Measurements from ENCODE around the gene CACNA1B. TPM values are rescaled to one million over a fixed set of nuclear protein-coding genes. Genes with fewer than 3 reads are reported as not detected.
A peak's percentile ranks its signal among the peaks of the same experiment; 100 is the strongest.

The CACNA1B gene
- total and polyA plus RNA-seq, 9 of the 15 experiments (the other 6 are each of a cell fraction or from before 2014, with no cell fraction given) = 0.01 to 0.04 TPM; not detected in 7

DNA sequence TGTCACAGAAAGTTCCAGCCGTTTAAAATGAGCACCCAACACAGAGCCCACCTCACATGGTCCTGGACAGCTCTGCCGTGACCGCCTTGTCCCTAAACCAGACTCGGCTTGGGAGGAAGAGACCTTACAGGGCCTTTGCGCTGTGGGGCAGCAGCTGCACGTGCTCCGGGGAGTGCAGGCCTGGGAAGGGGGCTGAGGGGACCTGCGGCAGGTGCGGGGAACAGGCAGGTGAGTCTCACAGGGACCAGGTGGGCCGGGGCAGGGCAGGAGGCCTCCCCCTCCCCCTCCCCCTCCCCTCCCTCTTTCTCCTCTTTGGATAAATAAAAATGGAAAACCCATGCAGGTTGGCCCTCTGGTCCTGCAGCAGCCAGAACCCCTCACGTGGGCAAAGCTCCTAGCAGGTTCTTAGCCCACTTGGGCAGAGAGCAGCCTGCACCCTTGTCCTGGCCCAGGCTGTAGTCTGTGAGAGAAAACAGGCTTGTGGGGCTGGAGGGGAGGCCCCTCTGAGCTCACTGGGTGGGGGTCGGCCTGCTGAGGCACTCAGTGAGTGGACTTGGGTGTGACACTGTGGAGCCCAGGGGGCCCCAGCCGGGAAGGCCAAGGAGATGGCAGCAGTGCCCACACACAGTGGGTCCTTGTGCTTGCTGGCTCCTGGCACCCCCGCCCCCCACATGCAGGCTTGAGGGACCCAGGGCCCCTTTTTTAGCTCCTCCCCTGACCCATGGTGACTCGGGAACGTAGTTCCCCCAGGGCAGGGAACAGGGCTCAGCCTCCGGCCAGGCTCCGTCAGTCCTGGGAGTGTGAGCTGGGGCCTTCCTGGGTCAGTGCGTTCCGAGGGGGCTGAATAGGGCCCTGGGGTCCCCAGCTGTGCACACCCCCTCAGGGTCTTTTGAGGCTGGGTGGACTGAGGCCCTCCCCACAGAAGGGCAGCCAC lies 40.0 kb upstream of the CACNA1B start:
- intact Hi-C loops (cut with micrococcal nuclease) (no loop called here), in situ Hi-C loops (cut with MboI) (no loop called here)
- peaks cover 0 to 24% of the 10 kb centered on the region in 2 experiments; a peak in 1 of 5 replicates for H3K4me1 ChIP-seq (replicated peaks in 1 of 2; ENCODE audit: control insufficient read depth in 2 of 2, insufficient read depth in 2 of 2, low read length in 2 of 2)
- H3K9me3 ChIP-seq (replicated peaks; ENCODE audit: control insufficient read depth, insufficient read depth, low read depth, low read length) = no peaks in the 10 kb centered on the region
- H3K9ac ChIP-seq (ENCODE audit: insufficient read depth in 1 of 2, low read depth in 2 of 2, low read length in 2 of 2) = no peak overlapping the region
- H3K9me1 ChIP-seq (ENCODE audit: control insufficient read depth, insufficient read depth, low read length) = no peaks in the 10 kb centered on the region
- TF ChIP-seq C11orf30 (IDR thresholded peaks at IDR 0.05; ENCODE audit: low read depth) (no peak), ARNT (IDR thresholded peaks at IDR 0.05) (no peak), POLR2G (IDR thresholded peaks at IDR 0.05; ENCODE audit: low read depth, low read length) (peak; percentile 16; the same call in 1 of the 2 replicates)
- TF ChIP-seq, protein P1, sequence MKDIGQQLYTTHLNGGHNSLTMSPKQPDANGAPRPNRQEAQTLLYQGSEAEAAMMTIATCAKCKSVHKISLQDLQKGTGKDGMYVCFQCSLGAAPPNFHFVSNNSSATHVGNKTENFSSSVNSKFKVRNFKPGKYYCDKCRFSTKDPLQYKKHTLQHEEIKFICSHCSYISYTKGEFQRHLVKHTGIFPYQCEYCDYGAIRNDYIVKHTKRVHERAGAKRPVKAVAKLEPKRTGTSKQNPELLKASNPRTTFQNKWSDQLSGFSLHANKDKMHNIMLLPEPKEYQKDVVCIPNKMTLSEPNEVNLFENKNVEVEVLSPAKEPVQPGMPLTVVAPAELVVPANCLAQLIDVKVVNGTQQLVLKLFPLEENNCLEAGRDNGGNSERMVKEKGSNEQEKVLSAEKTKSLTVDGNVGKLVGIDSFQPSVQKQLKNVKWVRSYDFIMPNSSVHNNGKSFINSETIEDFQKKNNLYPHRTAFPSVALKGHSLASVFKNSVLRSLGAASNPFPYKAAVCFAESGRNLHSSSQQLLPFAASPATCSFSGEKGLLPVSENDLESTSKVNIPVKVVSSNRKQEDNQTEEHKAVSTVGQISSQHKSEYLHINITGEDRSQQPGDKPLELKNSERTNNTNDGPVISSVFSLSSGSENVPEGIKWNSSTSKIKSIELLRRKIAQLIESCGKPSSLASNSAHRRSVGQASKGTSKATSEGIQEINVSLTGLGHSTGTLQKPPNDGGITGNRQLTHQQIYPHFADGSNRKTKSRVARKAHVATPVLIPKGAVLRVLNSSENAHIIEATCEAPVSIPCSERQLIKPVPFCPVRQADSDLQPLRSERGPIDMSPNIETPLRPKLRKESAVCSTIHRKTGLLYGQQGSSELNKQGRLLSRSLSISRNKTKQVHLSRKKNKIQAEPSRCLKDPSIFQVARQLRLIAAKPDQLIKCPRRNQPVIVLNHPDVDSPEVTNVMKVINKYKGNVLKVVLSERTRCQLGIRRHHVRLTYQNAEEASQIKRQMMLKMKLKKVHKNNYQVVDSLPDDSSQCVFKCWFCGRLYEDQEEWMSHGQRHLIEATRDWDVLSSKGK (CRISPR knock-in tag; IDR thresholded peaks at IDR 0.05) = no peak
- TF ChIP-seq, protein P2, sequence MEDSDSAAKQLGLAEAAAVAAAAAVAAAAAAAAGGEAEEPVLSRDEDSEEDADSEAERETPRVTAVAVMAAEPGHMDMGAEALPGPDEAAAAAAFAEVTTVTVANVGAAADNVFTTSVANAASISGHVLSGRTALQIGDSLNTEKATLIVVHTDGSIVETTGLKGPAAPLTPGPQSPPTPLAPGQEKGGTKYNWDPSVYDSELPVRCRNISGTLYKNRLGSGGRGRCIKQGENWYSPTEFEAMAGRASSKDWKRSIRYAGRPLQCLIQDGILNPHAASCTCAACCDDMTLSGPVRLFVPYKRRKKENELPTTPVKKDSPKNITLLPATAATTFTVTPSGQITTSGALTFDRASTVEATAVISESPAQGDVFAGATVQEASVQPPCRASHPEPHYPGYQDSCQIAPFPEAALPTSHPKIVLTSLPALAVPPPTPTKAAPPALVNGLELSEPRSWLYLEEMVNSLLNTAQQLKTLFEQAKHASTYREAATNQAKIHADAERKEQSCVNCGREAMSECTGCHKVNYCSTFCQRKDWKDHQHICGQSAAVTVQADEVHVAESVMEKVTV (CRISPR knock-in tag; IDR thresholded peaks at IDR 0.05) = no peak
- TF ChIP-seq, protein P3, sequence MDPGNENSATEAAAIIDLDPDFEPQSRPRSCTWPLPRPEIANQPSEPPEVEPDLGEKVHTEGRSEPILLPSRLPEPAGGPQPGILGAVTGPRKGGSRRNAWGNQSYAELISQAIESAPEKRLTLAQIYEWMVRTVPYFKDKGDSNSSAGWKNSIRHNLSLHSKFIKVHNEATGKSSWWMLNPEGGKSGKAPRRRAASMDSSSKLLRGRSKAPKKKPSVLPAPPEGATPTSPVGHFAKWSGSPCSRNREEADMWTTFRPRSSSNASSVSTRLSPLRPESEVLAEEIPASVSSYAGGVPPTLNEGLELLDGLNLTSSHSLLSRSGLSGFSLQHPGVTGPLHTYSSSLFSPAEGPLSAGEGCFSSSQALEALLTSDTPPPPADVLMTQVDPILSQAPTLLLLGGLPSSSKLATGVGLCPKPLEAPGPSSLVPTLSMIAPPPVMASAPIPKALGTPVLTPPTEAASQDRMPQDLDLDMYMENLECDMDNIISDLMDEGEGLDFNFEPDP (CRISPR knock-in tag; IDR thresholded peaks at IDR 0.05) = no peak
- TF ChIP-seq, protein P4, sequence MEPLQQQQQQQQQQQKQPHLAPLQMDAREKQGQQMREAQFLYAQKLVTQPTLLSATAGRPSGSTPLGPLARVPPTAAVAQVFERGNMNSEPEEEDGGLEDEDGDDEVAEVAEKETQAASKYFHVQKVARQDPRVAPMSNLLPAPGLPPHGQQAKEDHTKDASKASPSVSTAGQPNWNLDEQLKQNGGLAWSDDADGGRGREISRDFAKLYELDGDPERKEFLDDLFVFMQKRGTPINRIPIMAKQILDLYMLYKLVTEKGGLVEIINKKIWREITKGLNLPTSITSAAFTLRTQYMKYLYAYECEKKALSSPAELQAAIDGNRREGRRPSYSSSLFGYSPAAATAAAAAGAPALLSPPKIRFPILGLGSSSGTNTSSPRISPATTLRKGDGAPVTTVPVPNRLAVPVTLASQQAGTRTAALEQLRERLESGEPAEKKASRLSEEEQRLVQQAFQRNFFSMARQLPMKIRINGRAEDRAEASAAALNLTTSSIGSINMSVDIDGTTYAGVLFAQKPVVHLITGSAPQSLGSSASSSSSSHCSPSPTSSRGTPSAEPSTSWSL (CRISPR knock-in tag; IDR thresholded peaks at IDR 0.05; ENCODE audit: borderline replicate concordance) = no peak
- TF ChIP-seq, protein P5, sequence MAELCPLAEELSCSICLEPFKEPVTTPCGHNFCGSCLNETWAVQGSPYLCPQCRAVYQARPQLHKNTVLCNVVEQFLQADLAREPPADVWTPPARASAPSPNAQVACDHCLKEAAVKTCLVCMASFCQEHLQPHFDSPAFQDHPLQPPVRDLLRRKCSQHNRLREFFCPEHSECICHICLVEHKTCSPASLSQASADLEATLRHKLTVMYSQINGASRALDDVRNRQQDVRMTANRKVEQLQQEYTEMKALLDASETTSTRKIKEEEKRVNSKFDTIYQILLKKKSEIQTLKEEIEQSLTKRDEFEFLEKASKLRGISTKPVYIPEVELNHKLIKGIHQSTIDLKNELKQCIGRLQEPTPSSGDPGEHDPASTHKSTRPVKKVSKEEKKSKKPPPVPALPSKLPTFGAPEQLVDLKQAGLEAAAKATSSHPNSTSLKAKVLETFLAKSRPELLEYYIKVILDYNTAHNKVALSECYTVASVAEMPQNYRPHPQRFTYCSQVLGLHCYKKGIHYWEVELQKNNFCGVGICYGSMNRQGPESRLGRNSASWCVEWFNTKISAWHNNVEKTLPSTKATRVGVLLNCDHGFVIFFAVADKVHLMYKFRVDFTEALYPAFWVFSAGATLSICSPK (IDR thresholded peaks at IDR 0.05; ENCODE audit: borderline replicate concordance) = no peak
- H3K36me3 ChIP-seq (ENCODE audit: control insufficient read depth, insufficient read depth, low read length) = peaks cover 32% of the 10 kb centered on the region; the same call in 2 of the 3 replicates
- DNase-seq (ENCODE audit: extremely low read depth in 1 of 4, low spot score in 3 of 4) (no peak), ATAC-seq (no peak; the same call in 2 of the 3 replicates), FAIRE-seq (no peak)
- no peak overlapping the region for H2AFZ ChIP-seq (ENCODE audit: low read depth, low read length)
- H4K20me1 ChIP-seq (replicated peaks; ENCODE audit: control insufficient read depth, insufficient read depth, low read length) = no peaks in the 10 kb centered on the region
- H3K27me3 ChIP-seq (ENCODE audit: control insufficient read depth in 2 of 2, insufficient read depth in 2 of 2, low read length in 2 of 2) = no peaks in the 10 kb centered on the region
- POLR2A ChIA-PET = no interaction called here
- H3K79me2 ChIP-seq (ENCODE audit: control insufficient read depth, insufficient read depth, low read length) = no peaks in the 10 kb centered on the region
- BruUV-seq (replicated peaks) = no TSS peak
- 90% methylated on average over 16 of the region's 20 CpGs for WGBS (ENCODE audit: insufficient coverage, low coverage, missing lambda C conversion rate)
- H3K27ac ChIP-seq (ENCODE audit: extremely low read depth, low read depth, low read length) = no peak overlapping the region
- CTCF ChIA-PET (ENCODE audit: low intra/inter-chr PET ratio) = no interaction called here
- H3K4me2 ChIP-seq (ENCODE audit: insufficient read depth, low read length) = no peak overlapping the region
- H3K4me3 ChIP-seq = no peak overlapping the region
